Glutamatergic neuron (in vitro differentiated cells): Measurements from ENCODE around the gene CCBE1. TPM values are rescaled to one million over a fixed set of nuclear protein-coding genes. Genes with fewer than 3 reads are reported as not detected.

Source experiments
- DNase-seq: peaks from one replicate; pipeline ENCODE4 v3.0.0; 2022
- H3K27ac Mint-ChIP-seq: one replicate; pipeline ENCODE4 v1.8.0; 2020; ENCODE audit warnings: mild to moderate bottlenecking, mixed read lengths, inconsistent platforms; ENCODE audit not compliant: unreplicated experiment
- H3K27me3 Mint-ChIP-seq: one replicate; pipeline ENCODE4 v1.8.0; 2020; ENCODE audit warnings: mild to moderate bottlenecking, moderate library complexity, mixed read lengths, inconsistent platforms; ENCODE audit not compliant: unreplicated experiment
- H3K36me3 Mint-ChIP-seq: one replicate; pipeline ENCODE4 v1.8.0; 2020; ENCODE audit warnings: mild to moderate bottlenecking, mixed read lengths, inconsistent platforms; ENCODE audit not compliant: unreplicated experiment
- H3K4me1 Mint-ChIP-seq: one replicate; pipeline ENCODE4 v1.8.0; 2020; ENCODE audit warnings: mild to moderate bottlenecking, low read depth, mixed read lengths, inconsistent platforms; ENCODE audit not compliant: unreplicated experiment
- H3K4me3 Mint-ChIP-seq: one replicate; pipeline ENCODE4 v1.8.0; 2020; ENCODE audit warnings: mild to moderate bottlenecking, mixed read lengths, inconsistent platforms; ENCODE audit not compliant: unreplicated experiment
- H3K9me3 Mint-ChIP-seq: one replicate; pipeline ENCODE4 v1.8.0; 2020; ENCODE audit warnings: mild to moderate bottlenecking, moderate library complexity, mixed read lengths, inconsistent platforms; ENCODE audit not compliant: unreplicated experiment
- CTCF ChIP-seq: fragments of 200-600 bp; sonication (generic); IDR thresholded peaks from one replicate; pipeline ENCODE4 v1.5.0; 2021; ENCODE audit not compliant: partially characterized antibody, unreplicated experiment
- total RNA-seq: library from RNA; stranded (reverse); fragmentation: NEBNext Ultra II Directional; extraction: Animal tissue kit (Norgen Biotek cat#: 25700); gene quantifications from one replicate; pipeline ENCODE4 v1.2.1, GENCODE V29; 2021; ENCODE audit not compliant: unreplicated experiment

CCBE1 gene
- total RNA-seq, 1 donor from 2014 or later, result 0.81 TPM

- no peak overlapping the region for H3K27ac Mint-ChIP-seq
- no peaks in the 10 kb centered on the region for H3K27me3 Mint-ChIP-seq
- no peak for TF ChIP-seq CTCF
- no peaks in the 10 kb centered on the region for H3K36me3 Mint-ChIP-seq
- H3K4me3 Mint-ChIP-seq, result no peak overlapping the region
- DNase-seq, result no peak
- H3K4me1 Mint-ChIP-seq, result no peaks in the 10 kb centered on the region
- peaks cover 2% of the 10 kb centered on the region for H3K9me3 Mint-ChIP-seq
These were observed 77.4 kb downstream of the CCBE1 start for GRCh38 chr18:59619816-59620215.

- Mint-ChIP-seq H3K27ac (no peak overlapping the region), H3K9me3 (peaks cover 2% of the 10 kb centered on the region), H3K4me3 (no peak overlapping the region), H3K27me3 (no peaks in the 10 kb centered on the region), H3K4me1 (no peaks in the 10 kb centered on the region), H3K36me3 (no peaks in the 10 kb centered on the region)
- no peak for DNase-seq
- no peak for TF ChIP-seq CTCF
These were observed 79.7 kb downstream of the CCBE1 start for GRCh38 chr18:59617468-59617932.

- Mint-ChIP-seq H3K4me3 (no peak overlapping the region), H3K4me1 (no peaks in the 10 kb centered on the region), H3K27ac (no peak overlapping the region), H3K36me3 (no peaks in the 10 kb centered on the region), H3K27me3 (no peaks in the 10 kb centered on the region), H3K9me3 (no peaks in the 10 kb centered on the region)
- TF ChIP-seq CTCF, result no peak
- DNase-seq, result no peak
These were observed 80.7 kb downstream of the CCBE1 start for GRCh38 chr18:59616501-59616900.

GRCh38 chr18:59613903-59614302 is 83.3 kb downstream of the CCBE1 start:
- Mint-ChIP-seq H3K9me3 (no peaks in the 10 kb centered on the region), H3K27ac (no peak overlapping the region), H3K27me3 (no peaks in the 10 kb centered on the region), H3K36me3 (no peaks in the 10 kb centered on the region), H3K4me3 (no peak overlapping the region), H3K4me1 (no peaks in the 10 kb centered on the region)
- DNase-seq, result no peak
- no peak for TF ChIP-seq CTCF

- no peak for DNase-seq
- no peaks in the 10 kb centered on the region for H3K27me3 Mint-ChIP-seq
These were observed 84.8 kb downstream of the CCBE1 start for GRCh38 chr18:59612381-59612780.

More at GRCh38 chr18:59612381-59612780, 84.8 kb downstream of the CCBE1 start:
- Mint-ChIP-seq H3K9me3 (no peaks in the 10 kb centered on the region), H3K4me3 (no peak overlapping the region), H3K36me3 (no peaks in the 10 kb centered on the region), H3K27ac (no peak overlapping the region), H3K4me1 (no peaks in the 10 kb centered on the region)
- TF ChIP-seq CTCF, result no peak
